Endodermal cell (in vitro differentiated cells): ENCODE measurements around the gene HHATL. TPM values are rescaled to one million over a fixed set of nuclear protein-coding genes. Genes with fewer than 3 reads are reported as not detected.

Experiments
- DNase-seq: peaks from one replicate; pipeline ENCODE4 v3.0.0-alpha.2; 2017
- H3K27ac ChIP-seq: 2 replicates; pipeline ENCODE4 v1.5.1; 2013; ENCODE audit warnings: mild to moderate bottlenecking, low read depth, low read length, moderate library complexity
- H3K27me3 ChIP-seq: 2 replicates; pipeline ENCODE4 v1.6.1; 2013; ENCODE audit warnings: mild to moderate bottlenecking, low read length, moderate library complexity; ENCODE audit not compliant: insufficient read depth, control insufficient read depth, poor library complexity, severe bottlenecking
- H3K36me3 ChIP-seq: 2 replicates; pipeline ENCODE4 v1.7.0; 2013; ENCODE audit warnings: mild to moderate bottlenecking, low read length, moderate library complexity; ENCODE audit not compliant: control insufficient read depth, insufficient read depth
- H3K4me1 ChIP-seq: one replicate; pipeline ENCODE4 v1.7.0; 2013; ENCODE audit warnings: low read length; ENCODE audit not compliant: control insufficient read depth, insufficient read depth
- H3K4me3 ChIP-seq: 2 replicates; pipeline ENCODE4 v1.5.1; 2013; ENCODE audit warnings: mild to moderate bottlenecking, low read length, moderate library complexity
- H3K9ac ChIP-seq: 2 replicates; pipeline ENCODE4 v1.6.1; 2013; ENCODE audit warnings: mild to moderate bottlenecking, low read length, moderate library complexity; ENCODE audit not compliant: poor library complexity, severe bottlenecking; ENCODE audit errors: extremely low read depth
- H3K9me3 ChIP-seq: 2 replicates; pipeline ENCODE4 v1.6.1; 2013; ENCODE audit warnings: mild to moderate bottlenecking, low read length, moderate library complexity; ENCODE audit not compliant: control insufficient read depth
- H3K27ac Mint-ChIP-seq: 2 replicates; pipeline ENCODE4 v1.8.0; 2020; ENCODE audit warnings: mixed read lengths
- H3K27me3 Mint-ChIP-seq: 2 replicates; pipeline ENCODE4 v1.8.0; 2021; ENCODE audit warnings: mild to moderate bottlenecking, mixed read lengths; ENCODE audit not compliant: insufficient read depth
- H3K36me3 Mint-ChIP-seq: 2 replicates; pipeline ENCODE4 v1.8.0; 2020; ENCODE audit warnings: low read depth, mixed read lengths
- H3K4me1 Mint-ChIP-seq: 2 replicates; pipeline ENCODE4 v1.8.0; 2020; ENCODE audit warnings: mixed read lengths
- H3K4me3 Mint-ChIP-seq: 2 replicates; pipeline ENCODE4 v1.8.0; 2020; ENCODE audit warnings: mild to moderate bottlenecking, moderate library complexity, mixed read lengths
- H3K9me3 Mint-ChIP-seq: 2 replicates; pipeline ENCODE4 v1.8.0; 2020; ENCODE audit warnings: mild to moderate bottlenecking, mixed read lengths
- WGBS, 2 experiments: methylation state at CpG; one replicate each; pipeline versions ENCODE4 v1.1.5 to v1.1.7; 2013; ENCODE audit warnings: missing lambda C conversion rate in 2 of 2, mixed read lengths in 1 of 2; ENCODE audit not compliant: insufficient coverage in 1 of 2, insufficient read length in 1 of 2; 5-methylcytosine and 5-hydroxymethylcytosine counted together
- total RNA-seq, 2 donors: library from RNA; stranded (reverse); fragmentation: NEBNext Ultra II Directional in 1 of 2; extraction: Animal tissue kit (Norgen Biotek cat#: 25700) in 1 of 2; gene quantifications; 2 replicates in 1 of 2; 3 replicates in 1 of 2; pipeline ENCODE4 v1.2.1, GENCODE V29; 2021
- TF ChIP-seq, protein P1 (sequence below): fragments of 200-600 bp; sonication (generic); conservative IDR thresholded peaks from 2 replicates; pipeline ENCODE4 v1.5.0; 2021; ENCODE audit warnings: antibody characterized with exemption, mild to moderate bottlenecking

Gene HHATL
- total RNA-seq, 2 donors from 2014 or later: not detected

DNA sequence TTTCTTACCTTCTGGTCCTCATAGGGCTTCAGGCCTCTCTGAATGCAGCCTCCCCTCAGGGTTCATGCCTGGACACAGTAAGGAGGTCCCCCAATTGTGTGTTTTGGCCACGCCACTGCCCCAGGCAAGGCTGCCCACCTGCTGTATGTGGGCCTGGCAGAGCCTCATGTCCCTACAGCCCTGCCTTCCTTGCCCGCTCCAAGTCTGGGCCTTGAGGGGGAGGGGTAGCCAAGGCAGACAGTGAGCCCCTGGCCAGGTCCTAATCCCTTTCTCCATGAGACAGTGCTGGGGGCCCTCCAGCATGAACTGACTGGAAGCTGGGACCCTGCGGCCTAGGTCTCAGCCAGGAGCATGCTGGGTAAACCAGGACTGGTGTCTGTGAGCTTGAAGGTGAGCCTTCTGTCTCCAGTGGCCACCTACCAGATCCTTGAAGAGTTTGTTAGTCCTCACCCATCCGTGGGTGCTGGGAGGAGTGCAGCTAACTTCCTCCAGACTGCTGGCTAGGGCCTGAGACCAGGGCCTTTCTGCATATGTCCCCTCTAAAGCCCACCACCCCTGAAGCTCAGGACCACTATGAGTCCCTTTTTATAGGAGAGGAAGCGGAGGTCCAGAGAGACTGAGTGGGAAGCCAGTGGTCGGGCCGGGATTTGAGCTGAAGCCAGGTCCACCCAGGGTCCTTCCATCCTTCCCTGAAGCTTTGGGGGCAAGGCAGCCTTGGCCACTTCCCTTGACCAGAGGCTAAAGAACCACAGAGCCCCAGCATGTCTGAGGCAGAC lies 40.4 kb downstream of the HHATL start:
- Mint-ChIP-seq H3K27me3 (peaks cover under 1% of the 10 kb centered on the region), H3K4me1 (peaks cover 9% of the 10 kb centered on the region), H3K36me3 (no peaks in the 10 kb centered on the region), H3K9me3 (no peaks in the 10 kb centered on the region), H3K4me3 (no peak overlapping the region), H3K27ac (no peak overlapping the region)
- WGBS, 2 experiments: 94 to 100% methylated on average over 4 to 7 of the region's 7 CpGs
- Histone ChIP-seq H3K9me3 (no peaks in the 10 kb centered on the region), H3K27me3 (no peaks in the 10 kb centered on the region), H3K9ac (no peak overlapping the region), H3K27ac (no peak overlapping the region), H3K4me1 (no peaks in the 10 kb centered on the region), H3K4me3 (no peak overlapping the region), H3K36me3 (no peaks in the 10 kb centered on the region)
- TF ChIP-seq, protein P1, sequence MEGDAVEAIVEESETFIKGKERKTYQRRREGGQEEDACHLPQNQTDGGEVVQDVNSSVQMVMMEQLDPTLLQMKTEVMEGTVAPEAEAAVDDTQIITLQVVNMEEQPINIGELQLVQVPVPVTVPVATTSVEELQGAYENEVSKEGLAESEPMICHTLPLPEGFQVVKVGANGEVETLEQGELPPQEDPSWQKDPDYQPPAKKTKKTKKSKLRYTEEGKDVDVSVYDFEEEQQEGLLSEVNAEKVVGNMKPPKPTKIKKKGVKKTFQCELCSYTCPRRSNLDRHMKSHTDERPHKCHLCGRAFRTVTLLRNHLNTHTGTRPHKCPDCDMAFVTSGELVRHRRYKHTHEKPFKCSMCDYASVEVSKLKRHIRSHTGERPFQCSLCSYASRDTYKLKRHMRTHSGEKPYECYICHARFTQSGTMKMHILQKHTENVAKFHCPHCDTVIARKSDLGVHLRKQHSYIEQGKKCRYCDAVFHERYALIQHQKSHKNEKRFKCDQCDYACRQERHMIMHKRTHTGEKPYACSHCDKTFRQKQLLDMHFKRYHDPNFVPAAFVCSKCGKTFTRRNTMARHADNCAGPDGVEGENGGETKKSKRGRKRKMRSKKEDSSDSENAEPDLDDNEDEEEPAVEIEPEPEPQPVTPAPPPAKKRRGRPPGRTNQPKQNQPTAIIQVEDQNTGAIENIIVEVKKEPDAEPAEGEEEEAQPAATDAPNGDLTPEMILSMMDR: no peak
- no peak for DNase-seq

DNA sequence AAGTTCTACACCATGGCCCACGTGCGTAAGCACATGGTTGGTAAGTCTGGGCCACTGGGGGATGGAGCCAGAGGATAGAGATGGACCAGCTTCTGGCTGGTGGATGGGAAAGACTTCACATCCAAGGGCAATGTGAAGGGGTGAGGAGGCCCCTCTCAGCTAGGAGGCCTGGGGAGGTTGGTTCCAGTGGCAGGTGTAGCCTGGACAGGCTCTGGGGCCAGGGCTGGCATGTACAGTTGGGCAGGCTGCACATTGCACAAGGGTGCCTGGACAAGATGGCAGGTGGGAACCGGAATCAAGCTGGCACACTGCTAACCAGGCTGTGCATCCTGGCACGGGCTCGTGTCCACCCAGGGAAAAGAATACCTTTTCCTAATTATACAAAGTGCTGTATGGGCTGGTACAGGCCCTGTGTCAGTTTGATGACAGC lies 41.0 kb downstream of the HHATL start:
- TF ChIP-seq, protein P1: no peak
- Histone ChIP-seq H3K27me3 (no peaks in the 10 kb centered on the region), H3K4me1 (no peaks in the 10 kb centered on the region), H3K9ac (no peak overlapping the region), H3K27ac (no peak overlapping the region), H3K36me3 (no peaks in the 10 kb centered on the region), H3K9me3 (no peaks in the 10 kb centered on the region), H3K4me3 (no peak overlapping the region)
- Mint-ChIP-seq H3K27me3 (no peaks in the 10 kb centered on the region), H3K36me3 (no peaks in the 10 kb centered on the region), H3K27ac (no peak overlapping the region), H3K9me3 (no peaks in the 10 kb centered on the region), H3K4me1 (peaks cover 9% of the 10 kb centered on the region), H3K4me3 (no peak overlapping the region)
- 93 to 96% methylated on average over 3 to 5 of the region's 5 CpGs for WGBS, 2 experiments
- DNase-seq: no peak

DNA sequence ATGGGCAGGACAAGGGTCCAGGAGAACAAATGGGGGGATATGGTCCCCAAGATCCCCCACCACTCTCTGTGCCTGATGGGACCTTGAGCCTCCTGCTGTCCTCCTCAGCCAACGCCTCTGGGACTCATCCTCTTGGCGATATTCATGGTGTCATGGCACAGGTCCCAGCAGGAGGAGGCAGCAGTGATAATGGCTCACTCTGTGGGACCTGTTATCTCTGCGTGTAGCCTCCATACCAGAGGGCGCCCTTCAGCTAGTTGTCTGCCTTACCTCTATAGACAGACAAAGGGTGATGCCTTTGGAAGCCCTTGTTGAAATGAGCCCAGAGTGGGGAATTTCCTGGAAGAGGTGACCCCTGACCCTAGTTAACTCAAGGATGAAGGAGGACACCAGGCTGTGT lies 41.7 kb downstream of the HHATL start:
- Mint-ChIP-seq H3K4me1 (peaks cover 9% of the 10 kb centered on the region), H3K4me3 (no peak overlapping the region), H3K27ac (no peak overlapping the region), H3K9me3 (no peaks in the 10 kb centered on the region), H3K36me3 (no peaks in the 10 kb centered on the region), H3K27me3 (no peaks in the 10 kb centered on the region)
- peak; percentile 80 for DNase-seq
- H3K9me3 ChIP-seq: no peaks in the 10 kb centered on the region
- TF ChIP-seq, protein P1: peak; percentile 65
- no peak overlapping the region for H3K4me3 ChIP-seq
- H3K36me3 ChIP-seq: no peaks in the 10 kb centered on the region
- WGBS, 2 experiments: 66 to 95% methylated on average over 2 to 4 of the region's 4 CpGs
- H3K27me3 ChIP-seq: no peaks in the 10 kb centered on the region
- no peak overlapping the region for H3K27ac ChIP-seq
- H3K9ac ChIP-seq: no peak overlapping the region
- no peaks in the 10 kb centered on the region for H3K4me1 ChIP-seq
